SK-N-SH treated with all-trans-retinoic acid at 6 μM for 48 hours (cell line): ENCODE results near the gene SNN.

Experiments used
- ATAC-seq: fragments of 200-7000 bp; cut with Tn5 transposase; 3 replicates; pipeline ENCODE4 v1.9.1; 2020; ENCODE audit warnings: mild to moderate bottlenecking, moderate library complexity
- ARNTL ChIP-seq: fragments of 450-650 bp; formaldehyde crosslinking; IDR thresholded peaks from 2 replicates; pipeline ENCODE4 v1.5.0; 2020; ENCODE audit warnings: low read depth, mild to moderate bottlenecking, moderate library complexity, borderline replicate concordance
- BACH2 ChIP-seq: fragments of 250-450 bp; sonication (Bioruptor Pico); IDR thresholded peaks from 2 replicates; pipeline ENCODE4 v1.9.0; 2021; ENCODE audit warnings: mild to moderate bottlenecking, borderline replicate concordance
- CSDC2 ChIP-seq: fragments of 250-450 bp; sonication (Bioruptor Pico); IDR thresholded peaks from 2 replicates; pipeline ENCODE4 v1.5.0; 2020; ENCODE audit warnings: mild to moderate bottlenecking, moderate library complexity
- CSRNP3 ChIP-seq: fragments of 250-450 bp; sonication (Bioruptor Pico); IDR thresholded peaks from 2 replicates; pipeline ENCODE4 v1.5.1; 2021; ENCODE audit warnings: mild to moderate bottlenecking, moderate library complexity
- GLIS3 ChIP-seq: fragments of 250-450 bp; sonication (Bioruptor Pico); IDR thresholded peaks from 2 replicates; pipeline ENCODE4 v1.5.0; 2020; ENCODE audit warnings: mild to moderate bottlenecking, moderate library complexity
- ISL1 ChIP-seq: fragments of 250-450 bp; sonication (Bioruptor Pico); IDR thresholded peaks from 2 replicates; pipeline ENCODE4 v2.1.2; 2022; ENCODE audit warnings: mild to moderate bottlenecking, moderate library complexity
- OSR1 ChIP-seq: fragments of 250-450 bp; sonication (Bioruptor Pico); IDR thresholded peaks from 2 replicates; pipeline ENCODE4 v1.8.0; 2022; ENCODE audit warnings: moderate library complexity, mild to moderate bottlenecking, inconsistent platforms
- PPARA ChIP-seq: fragments of 250-450 bp; sonication (Bioruptor Pico); IDR thresholded peaks from 2 replicates; pipeline ENCODE4 v1.5.0; 2020; ENCODE audit warnings: mild to moderate bottlenecking, borderline replicate concordance
- RARB ChIP-seq: fragments of 250-450 bp; sonication (Bioruptor Pico); IDR thresholded peaks from 2 replicates; pipeline ENCODE4 v1.8.0; 2021; ENCODE audit warnings: mild to moderate bottlenecking, moderate library complexity
- SNAI2 ChIP-seq: fragments of 250-450 bp; sonication (Bioruptor Pico); IDR thresholded peaks from 2 replicates; pipeline ENCODE4 v1.5.0; 2020; ENCODE audit warnings: mild to moderate bottlenecking, moderate library complexity
- TCF4 ChIP-seq: fragments of 250-450 bp; sonication (Bioruptor Pico); IDR thresholded peaks from 2 replicates; pipeline ENCODE4 v1.8.0; 2021; ENCODE audit warnings: mild to moderate bottlenecking, moderate library complexity, borderline replicate concordance
- TOX ChIP-seq: fragments of 250-450 bp; sonication (Bioruptor Pico); IDR thresholded peaks from 2 replicates; pipeline ENCODE4 v1.8.0; 2021; ENCODE audit warnings: mild to moderate bottlenecking, moderate library complexity, borderline replicate concordance
- ZC3H10 ChIP-seq: fragments of 250-450 bp; sonication (Bioruptor Pico); IDR thresholded peaks from 2 replicates; pipeline ENCODE4 v1.5.1; 2021; ENCODE audit warnings: mild to moderate bottlenecking, moderate library complexity
- ZFP30 ChIP-seq: fragments of 450-650 bp; formaldehyde crosslinking; IDR thresholded peaks from 2 replicates; pipeline ENCODE4 v1.5.0; 2022; ENCODE audit warnings: mild to moderate bottlenecking, moderate library complexity
- ZNF565 ChIP-seq: fragments of 450-650 bp; formaldehyde crosslinking; conservative IDR thresholded peaks from 2 replicates; pipeline ENCODE4 v1.5.0; 2020; ENCODE audit warnings: low read depth, mild to moderate bottlenecking, moderate library complexity
- ZNF70 ChIP-seq: fragments of 450-650 bp; formaldehyde crosslinking; IDR thresholded peaks from 2 replicates; pipeline ENCODE4 v1.5.0; 2020; ENCODE audit warnings: mild to moderate bottlenecking, moderate library complexity
- ZNF8 ChIP-seq: fragments of 450-650 bp; formaldehyde crosslinking; IDR thresholded peaks from 2 replicates; pipeline ENCODE4 v1.5.0; 2020; ENCODE audit warnings: mild to moderate bottlenecking, moderate library complexity
- TF ChIP-seq, protein P1 (sequence below): fragments of 250-450 bp; sonication (Bioruptor Pico); IDR thresholded peaks from 2 replicates; pipeline ENCODE4 v1.8.0; 2020; ENCODE audit warnings: mild to moderate bottlenecking, moderate library complexity, borderline replicate concordance
- TF ChIP-seq, protein P2 (sequence below): fragments of 250-450 bp; sonication (Bioruptor Pico); IDR thresholded peaks from 2 replicates; pipeline ENCODE4 v1.8.0; 2021; ENCODE audit warnings: low read depth, mild to moderate bottlenecking, moderate library complexity, borderline replicate concordance
- TF ChIP-seq, protein P3 (sequence below): fragments of 250-450 bp; sonication (Bioruptor Pico); IDR thresholded peaks from 2 replicates; pipeline ENCODE4 v1.5.0; 2020; ENCODE audit warnings: mild to moderate bottlenecking, moderate library complexity

Gene SNN

DNA sequence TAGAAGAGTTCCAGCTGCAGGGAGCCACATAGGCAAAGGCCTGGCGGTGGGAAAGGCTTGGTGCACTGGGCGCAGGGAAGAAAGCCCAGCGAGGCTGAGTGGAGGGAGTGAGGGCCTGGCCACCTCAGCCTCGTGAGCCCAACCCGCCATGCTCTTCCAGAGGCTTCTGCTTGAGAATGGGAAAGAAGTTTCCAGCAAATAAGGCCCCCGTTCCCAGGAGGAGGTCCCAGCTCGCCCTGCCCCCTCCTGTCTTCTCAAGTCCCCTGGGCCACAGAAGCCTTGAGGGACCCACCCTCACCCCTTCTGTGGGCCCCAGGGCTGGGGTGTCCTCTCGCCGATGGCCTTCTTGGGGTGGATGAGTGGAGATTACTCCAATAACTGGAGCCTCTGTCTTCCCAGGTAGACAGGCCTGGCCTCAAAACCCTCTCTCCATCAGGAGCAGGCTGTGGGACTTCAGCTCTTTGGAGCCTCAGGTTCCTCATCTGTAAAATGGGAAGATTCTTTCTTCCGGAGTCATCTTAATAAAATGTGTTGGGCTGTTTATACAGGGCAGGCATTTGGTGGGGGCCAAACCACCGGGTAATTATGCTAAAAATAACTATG, 933 bp upstream of the SNN start:
- ATAC-seq, result no peak
- TF ChIP-seq ZNF70 (CRISPR knock-in tag) (no peak), ISL1 (no peak), ZC3H10 (CRISPR knock-in tag) (no peak), TOX (CRISPR knock-in tag) (no peak), SNAI2 (CRISPR knock-in tag) (no peak), BACH2 (CRISPR knock-in tag) (no peak)
- TF ChIP-seq, protein P1, sequence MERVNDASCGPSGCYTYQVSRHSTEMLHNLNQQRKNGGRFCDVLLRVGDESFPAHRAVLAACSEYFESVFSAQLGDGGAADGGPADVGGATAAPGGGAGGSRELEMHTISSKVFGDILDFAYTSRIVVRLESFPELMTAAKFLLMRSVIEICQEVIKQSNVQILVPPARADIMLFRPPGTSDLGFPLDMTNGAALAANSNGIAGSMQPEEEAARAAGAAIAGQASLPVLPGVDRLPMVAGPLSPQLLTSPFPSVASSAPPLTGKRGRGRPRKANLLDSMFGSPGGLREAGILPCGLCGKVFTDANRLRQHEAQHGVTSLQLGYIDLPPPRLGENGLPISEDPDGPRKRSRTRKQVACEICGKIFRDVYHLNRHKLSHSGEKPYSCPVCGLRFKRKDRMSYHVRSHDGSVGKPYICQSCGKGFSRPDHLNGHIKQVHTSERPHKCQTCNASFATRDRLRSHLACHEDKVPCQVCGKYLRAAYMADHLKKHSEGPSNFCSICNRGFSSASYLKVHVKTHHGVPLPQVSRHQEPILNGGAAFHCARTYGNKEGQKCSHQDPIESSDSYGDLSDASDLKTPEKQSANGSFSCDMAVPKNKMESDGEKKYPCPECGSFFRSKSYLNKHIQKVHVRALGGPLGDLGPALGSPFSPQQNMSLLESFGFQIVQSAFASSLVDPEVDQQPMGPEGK (CRISPR knock-in tag), result no peak

DNA sequence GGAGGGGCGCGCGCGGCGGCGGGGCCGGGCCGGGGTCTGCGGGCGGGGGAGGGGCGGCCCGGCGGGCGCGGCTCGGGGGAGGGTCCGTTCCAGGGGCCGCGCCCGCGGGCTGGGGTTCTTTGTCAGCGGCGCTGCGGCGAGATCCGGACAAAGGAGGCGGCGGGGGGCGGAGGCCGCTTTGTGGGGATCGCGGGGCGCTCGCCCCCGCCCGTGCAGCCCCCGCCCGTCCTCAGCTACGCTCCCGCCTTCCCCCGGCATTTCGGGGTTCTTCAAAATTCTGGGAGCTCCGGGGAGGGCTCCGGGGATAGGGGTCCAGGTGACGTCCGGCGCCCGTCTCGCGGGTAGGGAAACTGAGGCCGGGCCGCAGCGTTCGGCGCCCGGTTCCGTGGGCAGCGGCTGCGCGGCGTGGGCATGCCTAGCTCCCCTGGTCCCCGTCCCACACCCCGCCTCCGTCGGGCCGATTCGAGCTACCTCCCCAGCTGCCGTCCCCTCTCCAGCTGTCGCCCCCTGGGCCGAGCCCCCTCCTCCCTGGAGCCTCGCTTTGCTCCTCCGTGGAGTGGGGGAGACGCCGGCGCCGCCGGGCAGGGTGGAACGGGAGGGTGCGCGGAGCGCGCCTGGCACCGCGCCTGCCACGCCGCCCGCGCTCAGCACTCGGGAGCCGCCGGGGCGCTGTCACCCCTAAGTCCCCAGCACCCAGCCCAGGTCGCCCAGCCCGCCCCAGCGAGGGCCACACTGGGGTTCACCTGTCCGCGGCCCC, 546 bp downstream of the SNN start:
- TF ChIP-seq OSR1 (CRISPR knock-in tag) (no peak), CSRNP3 (CRISPR knock-in tag) (no peak), RARB (no peak), ZNF70 (CRISPR knock-in tag) (no peak), ZC3H10 (CRISPR knock-in tag) (no peak), PPARA (CRISPR knock-in tag) (no peak), CSDC2 (CRISPR knock-in tag) (no peak), SNAI2 (CRISPR knock-in tag) (no peak), ZNF8 (CRISPR knock-in tag) (no peak), ZFP30 (CRISPR knock-in tag) (no peak), ARNTL (CRISPR knock-in tag) (no peak), TOX (CRISPR knock-in tag) (no peak), ISL1 (no peak), TCF4 (no peak)
- TF ChIP-seq, protein P1 (CRISPR knock-in tag), result no peak
- TF ChIP-seq, protein P2, sequence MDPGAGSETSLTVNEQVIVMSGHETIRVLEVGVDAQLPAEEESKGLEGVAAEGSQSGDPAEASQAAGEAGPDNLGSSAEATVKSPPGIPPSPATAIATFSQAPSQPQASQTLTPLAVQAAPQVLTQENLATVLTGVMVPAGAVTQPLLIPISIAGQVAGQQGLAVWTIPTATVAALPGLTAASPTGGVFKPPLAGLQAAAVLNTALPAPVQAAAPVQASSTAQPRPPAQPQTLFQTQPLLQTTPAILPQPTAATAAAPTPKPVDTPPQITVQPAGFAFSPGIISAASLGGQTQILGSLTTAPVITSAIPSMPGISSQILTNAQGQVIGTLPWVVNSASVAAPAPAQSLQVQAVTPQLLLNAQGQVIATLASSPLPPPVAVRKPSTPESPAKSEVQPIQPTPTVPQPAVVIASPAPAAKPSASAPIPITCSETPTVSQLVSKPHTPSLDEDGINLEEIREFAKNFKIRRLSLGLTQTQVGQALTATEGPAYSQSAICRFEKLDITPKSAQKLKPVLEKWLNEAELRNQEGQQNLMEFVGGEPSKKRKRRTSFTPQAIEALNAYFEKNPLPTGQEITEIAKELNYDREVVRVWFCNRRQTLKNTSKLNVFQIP (CRISPR knock-in tag), result no peak
- TF ChIP-seq, all 23 proteins: peak for 0
- ATAC-seq, result no peak

DNA sequence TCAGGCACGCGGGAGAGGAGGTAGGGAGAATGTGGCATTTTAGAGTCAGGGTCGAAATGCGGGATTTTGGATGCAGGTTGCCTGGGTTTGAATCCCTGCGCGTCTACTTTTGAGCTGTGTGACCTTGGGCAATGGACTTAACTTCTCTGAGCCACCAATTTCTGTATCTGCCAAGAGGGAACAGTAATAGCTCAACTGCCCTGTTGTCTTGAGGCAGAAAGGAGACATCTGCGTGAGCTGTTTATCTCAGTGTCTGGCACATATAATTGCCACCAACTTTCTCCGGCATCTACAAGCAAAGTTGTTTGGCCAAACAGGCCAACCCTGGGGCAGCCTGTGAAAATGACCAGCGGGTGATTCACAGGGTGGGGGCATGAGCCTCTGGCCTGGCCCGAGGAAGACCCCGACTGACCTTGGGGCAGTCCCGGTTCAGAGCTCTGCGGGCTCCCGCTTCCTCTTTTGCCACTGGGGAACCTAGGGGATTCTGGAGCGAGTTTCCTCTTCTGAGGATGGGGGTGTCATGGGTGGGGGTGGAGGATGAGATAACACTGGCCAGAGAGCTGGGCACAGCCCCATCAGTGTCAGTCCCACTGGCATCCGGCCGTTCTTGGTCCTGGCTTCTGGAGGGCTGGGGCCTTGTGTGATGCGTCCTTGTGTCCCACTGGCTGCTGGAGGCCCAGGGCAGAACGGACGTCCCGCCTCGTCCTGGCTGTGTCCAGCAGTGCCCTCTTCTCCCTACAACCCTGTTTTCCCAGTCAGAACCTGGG, 1.3 kb downstream of the SNN start:
- no peak for ATAC-seq
- no peak for TF ChIP-seq CSRNP3 (CRISPR knock-in tag)
- TF ChIP-seq BACH2 (CRISPR knock-in tag), result no peak
- no peak for TF ChIP-seq GLIS3 (CRISPR knock-in tag)
- no peak for TF ChIP-seq RARB
- no peak for TF ChIP-seq ZNF565
- TF ChIP-seq CSDC2 (CRISPR knock-in tag), result no peak
- TF ChIP-seq ZNF70 (CRISPR knock-in tag), result peak; percentile 68
- TF ChIP-seq, protein P3, sequence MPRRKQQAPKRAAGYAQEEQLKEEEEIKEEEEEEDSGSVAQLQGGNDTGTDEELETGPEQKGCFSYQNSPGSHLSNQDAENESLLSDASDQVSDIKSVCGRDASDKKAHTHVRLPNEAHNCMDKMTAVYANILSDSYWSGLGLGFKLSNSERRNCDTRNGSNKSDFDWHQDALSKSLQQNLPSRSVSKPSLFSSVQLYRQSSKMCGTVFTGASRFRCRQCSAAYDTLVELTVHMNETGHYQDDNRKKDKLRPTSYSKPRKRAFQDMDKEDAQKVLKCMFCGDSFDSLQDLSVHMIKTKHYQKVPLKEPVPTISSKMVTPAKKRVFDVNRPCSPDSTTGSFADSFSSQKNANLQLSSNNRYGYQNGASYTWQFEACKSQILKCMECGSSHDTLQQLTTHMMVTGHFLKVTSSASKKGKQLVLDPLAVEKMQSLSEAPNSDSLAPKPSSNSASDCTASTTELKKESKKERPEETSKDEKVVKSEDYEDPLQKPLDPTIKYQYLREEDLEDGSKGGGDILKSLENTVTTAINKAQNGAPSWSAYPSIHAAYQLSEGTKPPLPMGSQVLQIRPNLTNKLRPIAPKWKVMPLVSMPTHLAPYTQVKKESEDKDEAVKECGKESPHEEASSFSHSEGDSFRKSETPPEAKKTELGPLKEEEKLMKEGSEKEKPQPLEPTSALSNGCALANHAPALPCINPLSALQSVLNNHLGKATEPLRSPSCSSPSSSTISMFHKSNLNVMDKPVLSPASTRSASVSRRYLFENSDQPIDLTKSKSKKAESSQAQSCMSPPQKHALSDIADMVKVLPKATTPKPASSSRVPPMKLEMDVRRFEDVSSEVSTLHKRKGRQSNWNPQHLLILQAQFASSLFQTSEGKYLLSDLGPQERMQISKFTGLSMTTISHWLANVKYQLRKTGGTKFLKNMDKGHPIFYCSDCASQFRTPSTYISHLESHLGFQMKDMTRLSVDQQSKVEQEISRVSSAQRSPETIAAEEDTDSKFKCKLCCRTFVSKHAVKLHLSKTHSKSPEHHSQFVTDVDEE (CRISPR knock-in tag), result no peak
